GM12865 (cell line): Measurements from ENCODE around the gene GALNT2.

Source experiments
- DNase-seq: peaks from one replicate; pipeline ENCODE4 v3.0.0; 2010; ENCODE audit warnings: low read depth
- H3K4me3 ChIP-seq: 2 replicates; pipeline ENCODE4 v1.5.1; 2011; ENCODE audit warnings: mild to moderate bottlenecking, low read depth, low read length, control low read depth
- CTCF ChIP-seq: IDR thresholded peaks from 2 replicates; pipeline ENCODE4 v1.5.1; 2011; ENCODE audit warnings: low read length, control low read depth, low read depth, inconsistent platforms; ENCODE audit not compliant: insufficient read depth; ENCODE audit errors: missing control alignments

The GALNT2 gene

GRCh38 chr1:230074762-230075161 lies 7.7 kb downstream of the GALNT2 start:
- no peak for DNase-seq
- no peak for TF ChIP-seq CTCF
- no peak overlapping the region for H3K4me3 ChIP-seq

- H3K4me3 ChIP-seq, result no peak overlapping the region
- TF ChIP-seq CTCF, result no peak
- DNase-seq, result no peak
Observed at GRCh38 chr1:230076121-230076520, 9.1 kb downstream of the GALNT2 start.

GRCh38 chr1:230077011-230077410 lies 10.0 kb downstream of the GALNT2 start:
- DNase-seq, result no peak
- H3K4me3 ChIP-seq, result no peak overlapping the region
- no peak for TF ChIP-seq CTCF

- no peak for DNase-seq
- TF ChIP-seq CTCF, result no peak
- H3K4me3 ChIP-seq, result no peak overlapping the region
Observed at GRCh38 chr1:230077436-230078213, 10.6 kb downstream of the GALNT2 start.

GRCh38 chr1:230079199-230080024 lies 12.4 kb downstream of the GALNT2 start:
- no peak for TF ChIP-seq CTCF
- DNase-seq, result no peak
- no peak overlapping the region for H3K4me3 ChIP-seq

GRCh38 chr1:230080822-230081221 lies 13.8 kb downstream of the GALNT2 start:
- TF ChIP-seq CTCF, result no peak
- H3K4me3 ChIP-seq, result no peak overlapping the region
- no peak for DNase-seq
